Colonic mucosa (tissue), 4 donors: Measurements from ENCODE around the gene KCTD11. TPM values are rescaled to one million over a fixed set of nuclear protein-coding genes. Genes with fewer than 3 reads are reported as not detected.

Experiments used
- DNase-seq: peaks from one replicate; pipeline ENCODE4 v3.0.0-alpha.2; 2020
- H3K27ac ChIP-seq: fragments of 200-600 bp; one replicate; pipeline ENCODE4 v1.8.0; 2021
- H3K27me3 ChIP-seq: fragments of 200-600 bp; one replicate; pipeline ENCODE4 v1.8.0; 2021
- H3K36me3 ChIP-seq: fragments of 200-600 bp; one replicate; pipeline ENCODE4 v1.8.0; 2021
- H3K4me1 ChIP-seq: fragments of 200-600 bp; one replicate; pipeline ENCODE4 v1.8.0; 2021; ENCODE audit warnings: mild to moderate bottlenecking
- H3K4me3 ChIP-seq: fragments of 200-600 bp; one replicate; pipeline ENCODE4 v1.8.0; 2021
- H3K9ac ChIP-seq, 2 donors: one replicate each; pipeline ENCODE4 v1.7.0; 2013; ENCODE audit warnings: control low read depth in 2 of 2, low read depth in 2 of 2, low read length in 2 of 2
- H3K9me3 ChIP-seq: fragments of 200-600 bp; one replicate; pipeline ENCODE4 v1.8.0; 2021
- CTCF ChIP-seq: fragments of 200-600 bp; IDR thresholded peaks from one replicate; pipeline ENCODE4 v1.8.0; 2022; ENCODE audit warnings: antibody characterized with exemption, mild to moderate bottlenecking
- intact Hi-C: fragments of 100-400 bp; cut with DNase I; formaldehyde crosslinking; loops from one replicate; pipeline ENCODE4 v1.14.1; 2022
- total RNA-seq, 2 donors: library from RNA; stranded (reverse); fragmentation: NEBNext Ultra II Directional in 1 of 2; extraction: Animal tissue kit (Norgen Biotek cat#: 25700) in 1 of 2; gene quantifications; one replicate each; pipeline ENCODE4 v1.2.1, GENCODE V29; 2021
- donor health status: healthy.
- donor health status: DM: no; HTN: no; CAD: no.
- donor health status: DM: no; HTN: no; CAD: no.

The KCTD11 gene
- total RNA-seq, 2 donors from 2014 or later, result 5.6 to 12.6 TPM

- no peaks in the 10 kb centered on the region for H3K9me3 ChIP-seq
- DNase-seq, result no peak
- no peak overlapping the region for H3K27ac ChIP-seq
- no peak overlapping the region for H3K9ac ChIP-seq
- H3K4me1 ChIP-seq, result peaks cover 10% of the 10 kb centered on the region
- TF ChIP-seq CTCF, result no peak
- no peak overlapping the region for H3K4me3 ChIP-seq
- no peaks in the 10 kb centered on the region for H3K27me3 ChIP-seq
- peaks cover 18% of the 10 kb centered on the region for H3K36me3 ChIP-seq
- intact Hi-C loops, result no loop called here
Observed at GRCh38 chr17:7325031-7325528, 26.9 kb upstream of the KCTD11 start.

GRCh38 chr17:7326186-7326585 lies 25.8 kb upstream of the KCTD11 start:
- H3K9me3 ChIP-seq, result no peaks in the 10 kb centered on the region
- no peak for DNase-seq
- no peak overlapping the region for H3K9ac ChIP-seq
- H3K4me3 ChIP-seq, result no peak overlapping the region
- no peak for TF ChIP-seq CTCF
- H3K36me3 ChIP-seq, result peaks cover 18% of the 10 kb centered on the region
- peaks cover 10% of the 10 kb centered on the region for H3K4me1 ChIP-seq
- no peak overlapping the region for H3K27ac ChIP-seq
- no peaks in the 10 kb centered on the region for H3K27me3 ChIP-seq
- intact Hi-C loops, result no loop called here

- Histone ChIP-seq H3K36me3 (peaks cover 13% of the 10 kb centered on the region), H3K27ac (no peak overlapping the region), H3K9me3 (no peaks in the 10 kb centered on the region), H3K4me1 (peaks cover 10% of the 10 kb centered on the region), H3K4me3 (no peak overlapping the region), H3K27me3 (no peaks in the 10 kb centered on the region), H3K9ac (no peak overlapping the region)
- intact Hi-C loops, result no loop called here
- DNase-seq, result no peak
- TF ChIP-seq CTCF, result no peak
Observed at GRCh38 chr17:7327056-7327455, 24.9 kb upstream of the KCTD11 start.

- Histone ChIP-seq H3K9ac (no peak overlapping the region), H3K9me3 (no peaks in the 10 kb centered on the region), H3K36me3 (peaks cover 8% of the 10 kb centered on the region), H3K4me1 (peaks cover 10% of the 10 kb centered on the region), H3K4me3 (no peak overlapping the region), H3K27ac (no peak overlapping the region), H3K27me3 (no peaks in the 10 kb centered on the region)
- intact Hi-C loops, result no loop called here
- DNase-seq, result no peak
- TF ChIP-seq CTCF, result no peak
Observed at GRCh38 chr17:7327501-7327900, 24.5 kb upstream of the KCTD11 start.

- intact Hi-C loops, result no loop called here
- no peaks in the 10 kb centered on the region for H3K27me3 ChIP-seq
- H3K9me3 ChIP-seq, result no peaks in the 10 kb centered on the region
- peak overlapping the region in 1 of 2 donors; percentile 96 for H3K9ac ChIP-seq
- H3K27ac ChIP-seq, result no peak overlapping the region
- peaks cover 3% of the 10 kb centered on the region for H3K36me3 ChIP-seq
- peak overlapping the region; percentile 94 for H3K4me3 ChIP-seq
- DNase-seq, result no peak
- H3K4me1 ChIP-seq, result peaks cover 10% of the 10 kb centered on the region
- TF ChIP-seq CTCF, result no peak
Observed at GRCh38 chr17:7328009-7328408, 24.0 kb upstream of the KCTD11 start.
